Heart left ventricle (tissue), 16 donors: ENCODE measurements around the gene NME1. TPM values are rescaled to one million over a fixed set of nuclear protein-coding genes. Genes with fewer than 3 reads are reported as not detected.

Source experiments
- ATAC-seq, 4 donors: fragments of 200-7000 bp; cut with Tn5 transposase; one replicate each; pipeline ENCODE4 v1.9.1; 2020 to 2022; ENCODE audit warnings: moderate library complexity in 4 of 4, mild to moderate bottlenecking in 3 of 4, moderate number of reproducible peaks in 1 of 4
- DNase-seq, 5 donors: peaks; one replicate each; pipeline ENCODE4 v3.0.0-alpha.2; 2020
- H3K27ac ChIP-seq, 12 donors: fragments of 200-600 bp; sonication (generic) in 4 of 12; one replicate each; pipeline versions ENCODE4 v1.5.0 to v1.8.0; 2016 to 2022; ENCODE audit warnings: mild to moderate bottlenecking in 2 of 12
- H3K27me3 ChIP-seq, 9 donors: fragments of 200-600 bp; sonication (generic) in 2 of 9; one replicate each; pipeline versions ENCODE4 v1.5.1 to v1.8.0; 2016 to 2022; ENCODE audit warnings: mild to moderate bottlenecking in 3 of 9
- H3K36me3 ChIP-seq, 9 donors: fragments of 200-600 bp; sonication (generic) in 2 of 9; one replicate each; pipeline versions ENCODE4 v1.5.0 to v1.8.0; 2018 to 2022; ENCODE audit warnings: mild to moderate bottlenecking in 2 of 9
- H3K4me1 ChIP-seq, 12 donors: fragments of 200-600 bp; sonication (generic) in 4 of 12; one replicate each; pipeline versions ENCODE4 v1.5.0 to v1.8.0; 2016 to 2022; ENCODE audit warnings: mild to moderate bottlenecking in 3 of 12
- H3K4me3 ChIP-seq, 12 donors: fragments of 200-600 bp; sonication (generic) in 4 of 12; one replicate each; pipeline versions ENCODE4 v1.5.0 to v1.8.0; 2017 to 2022; ENCODE audit warnings: mild to moderate bottlenecking in 9 of 12, moderate library complexity in 4 of 12
- H3K9me3 ChIP-seq, 12 donors: fragments of 200-600 bp; sonication (generic) in 4 of 12; one replicate each; pipeline versions ENCODE4 v1.5.0 to v1.8.0; 2016 to 2022; ENCODE audit warnings: mild to moderate bottlenecking in 1 of 12
- CTCF ChIP-seq, 12 donors: fragments of 200-600 bp; sonication (generic) in 4 of 12; IDR thresholded peaks; one replicate each; pipeline versions ENCODE4 v1.5.0 to v1.8.0; 2018 to 2022; ENCODE audit warnings: antibody characterized with exemption in 12 of 12, mild to moderate bottlenecking in 5 of 12
- POLR2A ChIP-seq, 2 donors: fragments of 450-650 bp; IDR thresholded peaks; one replicate each; pipeline ENCODE4 v1.6.1; 2017; ENCODE audit warnings: antibody characterized with exemption in 2 of 2, mild to moderate bottlenecking in 2 of 2, moderate library complexity in 2 of 2
- intact Hi-C, 10 donors: fragments of 100-400 bp; cut with DNase I; formaldehyde crosslinking; loops; one replicate each; pipeline versions ENCODE4 v1.11.1 to v1.14.2; 2022
- polyA plus RNA-seq, 2 donors: library from polyadenylated mRNA; stranded (reverse); fragments of 200-250 nt; gene quantifications; one replicate each; pipeline ENCODE4 v1.2.3, GENCODE V29; 2013
- total RNA-seq, 9 donors: library from RNA; depleted of rRNA in 2 of 9; stranded (reverse); fragments of >200 nt in 2 of 9; fragmentation: NEBNext Ultra II Directional in 3 of 9; extraction: Animal tissue kit (Norgen Biotek cat#: 25700) in 3 of 9; gene quantifications; one replicate each; pipeline versions ENCODE4 v1.1.0 to v1.2.4, GENCODE V29; 2016 to 2023
- donor health status: ischemic (EF 13 %, LVEDD 7.1; RV severe dilation, severe dysfunction).
- donor health status: healthy with polysubstance abuse.
- donor health status: DM: no; HTN: yes; CAD: no.
- donor health status: DM: no; HTN: no; CAD: no.
- donor health status: ischemic (EF 25% LVEDD 6.9; RV normal size, moderate dysfunction).
- donor health status: ischemic (EF 25% LVEDD 5.7; RV mildly dilated, moderate dysfunction).
- donor health status: healthy.
- donor health status: DM: yes; HTN: yes; CAD: no.
- donor health status: ischemic (EF 35%, LVEDD 5.7; RV mildly dilated, moderate dysfunction).
- donor health status: nonischemic (EF 11% LVEDD 7.7; RV severe dilation, severe dysfunction).
- donor health status: DM: yes; HTN: yes; CAD: no.
- donor health status: PGD.
- donor health status: ischemic (EF 29% LVEDD 5.4; RV normal size, mild dysfunction).
- donor health status: nonischemic (EF 23%, LVEDD 6.1; RV moderate dilation, normal function).

Gene NME1
- total and polyA plus RNA-seq, 11 donors, result 9.2 to 157 (median 28.7) TPM

GRCh38 chr17:51203838-51204237 is 50.5 kb downstream of the NME1 start:
- DNase-seq (no peak), ATAC-seq (no peak)
- Histone ChIP-seq H3K4me1 (no peaks in the 10 kb centered on the region), H3K9me3 (no peaks in the 10 kb centered on the region), H3K36me3 (peaks cover 0 to 100% (median 97%) of the 10 kb centered on the region in 9 donors), H3K4me3 (no peak overlapping the region), H3K27me3 (no peaks in the 10 kb centered on the region), H3K27ac (no peak overlapping the region)
- TF ChIP-seq CTCF (IDR thresholded peaks at IDR 0.05) (no peak), POLR2A (IDR thresholded peaks at IDR 0.05) (no peak)
- intact Hi-C loops, result no loop called here

Other genes with a start within 250 kb of the NME1 start
- gene SPAG9, start 32.7 kb upstream of the NME1 start, total RNA-seq, result 10 to 100 TPM; 35.8 to 65.4 (median 57.4) TPM
- gene SPAG9, start 32.7 kb upstream of the NME1 start, polyA plus RNA-seq, result 10 to 100 TPM; 15.9 to 38.9 TPM
- 100 to 1,000 TPM; 171 to 386 (median 245) TPM for gene NME2, start 12.9 kb downstream of the NME1 start, total RNA-seq
- gene NME2, start 12.9 kb downstream of the NME1 start, polyA plus RNA-seq, result 100 to 1,000 TPM; 414 to 813 TPM
- 1 to 10 TPM; 3.4 to 9.8 (median 6.9) TPM for gene MBTD1, start 106.5 kb downstream of the NME1 start, total RNA-seq
- 1 to 10 TPM; 3.4 to 4.9 TPM for gene MBTD1, start 106.5 kb downstream of the NME1 start, polyA plus RNA-seq
- gene UTP18, start 107.0 kb downstream of the NME1 start, total RNA-seq, result 10 to 100 TPM in 3 of 9 donors, 1 to 10 TPM in 6; 5.3 to 13.5 (median 8.1) TPM
- gene UTP18, start 107.0 kb downstream of the NME1 start, polyA plus RNA-seq, result 10 to 100 TPM in 1 of 2 donors, 1 to 10 TPM in 1; 5.8 to 16.7 TPM